WTC11 (cell line): ENCODE results near the gene PHACTR3. TPM values are rescaled to one million over a fixed set of nuclear protein-coding genes. Genes with fewer than 3 reads are reported as not detected.

Source experiments
- ATAC-seq: fragments of 200-7000 bp; cut with Tn5 transposase; 2 replicates; pipeline ENCODE4 v1.10.0; 2021; ENCODE audit warnings: mild to moderate bottlenecking, moderate library complexity
- CTCF ChIA-PET: fragments of 300-600 bp; sonication (Branson Sonifier 250); formaldehyde crosslinking; loops from one replicate; lab custom pipeline; 2021; ENCODE audit warnings: antibody characterized with exemption; lab: Charles Lee
- POLR2A ChIA-PET: fragments of 350-600 bp; sonication (Branson Sonifier 250); formaldehyde crosslinking; loops from one replicate; lab custom pipeline; 2021; ENCODE audit warnings: antibody characterized with exemption; lab: Charles Lee
- DNase-seq: peaks from one replicate; pipeline ENCODE4 v3.0.0; 2021; ENCODE audit warnings: low spot score
- H3K27ac Mint-ChIP-seq: 2 replicates; pipeline ENCODE4 v1.8.0; 2021; ENCODE audit warnings: mixed read lengths
- H3K27me3 Mint-ChIP-seq: 2 replicates; pipeline ENCODE4 v1.8.0; 2021; ENCODE audit warnings: low read depth, mild to moderate bottlenecking, moderate library complexity, mixed read lengths
- H3K36me3 Mint-ChIP-seq: 2 replicates; pipeline ENCODE4 v1.8.0; 2021; ENCODE audit warnings: mixed read lengths
- H3K4me1 Mint-ChIP-seq: 2 replicates; pipeline ENCODE4 v1.8.0; 2022; ENCODE audit warnings: mixed read lengths
- H3K4me3 Mint-ChIP-seq: 2 replicates; pipeline ENCODE4 v1.8.0; 2021; ENCODE audit warnings: mild to moderate bottlenecking, moderate library complexity, mixed read lengths
- H3K9me3 Mint-ChIP-seq: 2 replicates; pipeline ENCODE4 v1.8.0; 2021; ENCODE audit warnings: mixed read lengths
- ATF1 ChIP-seq: sonication (generic); formaldehyde crosslinking; IDR thresholded peaks from 2 replicates; pipeline ENCODE4 v1.8.1; 2023; ENCODE audit warnings: mild to moderate bottlenecking, moderate library complexity, missing genetic modification reagents
- ATF6 ChIP-seq: sonication (generic); formaldehyde crosslinking; IDR thresholded peaks from 2 replicates; pipeline ENCODE4 v1.8.1; 2023; ENCODE audit warnings: mild to moderate bottlenecking, missing genetic modification reagents
- CDX4 ChIP-seq: fragments of 250-450 bp; sonication (Bioruptor Pico); IDR thresholded peaks from 2 replicates; pipeline ENCODE4 v1.9.0; 2021; ENCODE audit warnings: moderate library complexity, mild to moderate bottlenecking, inconsistent platforms, borderline replicate concordance
- CREM ChIP-seq: sonication (generic); formaldehyde crosslinking; IDR thresholded peaks from 2 replicates; pipeline ENCODE4 v1.8.1; 2022; ENCODE audit warnings: mild to moderate bottlenecking, missing genetic modification reagents, moderate library complexity
- E2F4 ChIP-seq: sonication (generic); formaldehyde crosslinking; IDR thresholded peaks from 2 replicates; pipeline ENCODE4 v1.8.1; 2022; ENCODE audit warnings: low read depth, mild to moderate bottlenecking, moderate library complexity, missing genetic modification reagents, borderline replicate concordance
- EMX1 ChIP-seq: fragments of 250-450 bp; sonication (Bioruptor Pico); IDR thresholded peaks from 2 replicates; pipeline ENCODE4 v1.8.0; 2021; ENCODE audit warnings: mild to moderate bottlenecking
- ETV6 ChIP-seq: sonication (generic); formaldehyde crosslinking; IDR thresholded peaks from 2 replicates; pipeline ENCODE4 v1.8.1; 2022; ENCODE audit warnings: mild to moderate bottlenecking, missing genetic modification reagents
- HMGXB4 ChIP-seq: sonication (generic); formaldehyde crosslinking; IDR thresholded peaks from 2 replicates; pipeline ENCODE4 v1.8.1; 2023; ENCODE audit warnings: mild to moderate bottlenecking, moderate library complexity, missing genetic modification reagents
- IRF1 ChIP-seq: sonication (generic); formaldehyde crosslinking; IDR thresholded peaks from 2 replicates; pipeline ENCODE4 v1.8.0; 2023; ENCODE audit warnings: missing genetic modification reagents
- NFATC4 ChIP-seq: fragments of 250-450 bp; sonication (Bioruptor Pico); IDR thresholded peaks from 2 replicates; pipeline ENCODE4 v1.9.0; 2021; ENCODE audit warnings: mild to moderate bottlenecking
- PREB ChIP-seq: sonication (generic); formaldehyde crosslinking; IDR thresholded peaks from 2 replicates; pipeline ENCODE4 v1.8.1; 2022; ENCODE audit warnings: mild to moderate bottlenecking, missing genetic modification reagents, moderate library complexity, borderline replicate concordance
- RORB ChIP-seq: fragments of 250-450 bp; sonication (Bioruptor Pico); IDR thresholded peaks from 2 replicates; pipeline ENCODE4 v1.9.0; 2021; ENCODE audit warnings: mild to moderate bottlenecking
- ZMAT4 ChIP-seq: fragments of 250-450 bp; sonication (Bioruptor Pico); IDR thresholded peaks from 2 replicates; pipeline ENCODE4 v1.9.0; 2021; ENCODE audit warnings: mild to moderate bottlenecking
- ZNF281 ChIP-seq: sonication (generic); formaldehyde crosslinking; IDR thresholded peaks from 2 replicates; pipeline ENCODE4 v1.8.0; 2023; ENCODE audit warnings: mild to moderate bottlenecking, missing genetic modification reagents
- ZNF396 ChIP-seq: fragments of 250-450 bp; sonication (Bioruptor Pico); IDR thresholded peaks from 2 replicates; pipeline ENCODE4 v1.8.0; 2021; ENCODE audit warnings: mild to moderate bottlenecking, moderate library complexity, borderline replicate concordance
- ZNF423 ChIP-seq: fragments of 250-450 bp; sonication (Bioruptor Pico); IDR thresholded peaks from 2 replicates; pipeline ENCODE4 v2.1.2; 2022; ENCODE audit warnings: mild to moderate bottlenecking, moderate library complexity
- ZNF512 ChIP-seq: sonication (generic); formaldehyde crosslinking; IDR thresholded peaks from 2 replicates; pipeline ENCODE4 v1.8.1; 2022; ENCODE audit warnings: missing genetic modification reagents, borderline replicate concordance
- total RNA-seq: library from RNA; stranded (reverse); gene quantifications from 3 replicates; pipeline ENCODE4 v1.2.3, GENCODE V29; 2021

PHACTR3 gene
- total RNA-seq, 1 experiment from 2014 or later = 0.28 TPM

GRCh38 chr20:59820204-59821041, 216.1 kb downstream of the PHACTR3 start:
- Mint-ChIP-seq H3K9me3 (no peaks in the 10 kb centered on the region), H3K27me3 (peaks cover 18% of the 10 kb centered on the region), H3K36me3 (no peaks in the 10 kb centered on the region), H3K4me1 (peaks cover 10% of the 10 kb centered on the region), H3K27ac (no peak overlapping the region), H3K4me3 (no peak overlapping the region)
- TF ChIP-seq CDX4 (CRISPR knock-in tag) = no peak
- no peak for TF ChIP-seq PREB
- TF ChIP-seq CREM (CRISPR knock-in tag) = no peak
- TF ChIP-seq E2F4 (CRISPR knock-in tag) = no peak
- no peak for TF ChIP-seq IRF1 (CRISPR knock-in tag)
- no peak for TF ChIP-seq ZMAT4 (CRISPR knock-in tag)
- TF ChIP-seq ETV6 = no peak
- no peak for TF ChIP-seq ATF1
- TF ChIP-seq EMX1 (CRISPR knock-in tag) = no peak
- TF ChIP-seq HMGXB4 (CRISPR knock-in tag) = no peak
- no peak for TF ChIP-seq ZNF396
- no peak for TF ChIP-seq NFATC4 (CRISPR knock-in tag)
- no peak for TF ChIP-seq RORB (CRISPR knock-in tag)
- TF ChIP-seq ZNF512 (CRISPR knock-in tag) = no peak
- no peak for TF ChIP-seq ZNF423
- TF ChIP-seq ZNF281 (CRISPR knock-in tag) = no peak
- TF ChIP-seq ATF6 (CRISPR knock-in tag) = no peak
- ChIA-PET POLR2A (no interaction called here), CTCF (interaction anchor here (0.9 to 1.5 kb wide), 3 partner anchors 8 to 30 kb away, joined by 3 to 4 read pairs (median 4); no protein-coding TSS in a partner anchor)
- ATAC-seq = no peak
- DNase-seq = no peak
